Prostate gland (tissue), 2 donors: ENCODE results near the gene CCDC86. TPM values are rescaled to one million over a fixed set of nuclear protein-coding genes. Genes with fewer than 3 reads are reported as not detected.
A peak's percentile ranks its signal among the peaks of the same experiment; 100 is the strongest.

Experiments used
- DNase-seq: peaks from one replicate; pipeline ENCODE4 v3.0.0-alpha.2; 2019; ENCODE audit warnings: low spot score
- H3K27ac ChIP-seq, 2 donors: fragments of 200-600 bp; sonication (generic); 2 replicates each; pipeline ENCODE4 v1.5.1; 2017 to 2019
- H3K27me3 ChIP-seq: fragments of 200-600 bp; sonication (generic); replicated peaks from 2 replicates; pipeline ENCODE4 v1.5.1; 2019; ENCODE audit not compliant: insufficient read depth
- H3K36me3 ChIP-seq, 2 donors: fragments of 200-600 bp; sonication (generic); 1 replicate in 1 of 2; 2 replicates in 1 of 2; pipeline versions ENCODE4 v1.5.1 to v1.8.1; 2017 to 2019
- H3K4me1 ChIP-seq: fragments of 200-600 bp; sonication (generic); replicated peaks from 2 replicates; pipeline ENCODE4 v1.5.1; 2019
- H3K4me3 ChIP-seq, 2 donors: fragments of 200-600 bp; sonication (generic); 2 replicates each; pipeline ENCODE4 v1.5.1; 2017 to 2019
- H3K9me3 ChIP-seq: fragments of 200-600 bp; sonication (generic); 2 replicates; pipeline ENCODE4 v1.5.1; 2017
- CTCF ChIP-seq, 4 experiments: fragments of 200-600 bp in 2 of 4; fragments of 450-650 bp in 2 of 4; sonication (generic) in 2 of 4; IDR thresholded peaks; 1 replicate in 3 of 4; 2 replicates in 1 of 4; pipeline ENCODE4 v1.5.1; 2016 to 2019; ENCODE audit warnings: antibody characterized with exemption in 4 of 4, mild to moderate bottlenecking in 2 of 4, moderate library complexity in 2 of 4
- POLR2A ChIP-seq: fragments of 450-650 bp; IDR thresholded peaks from one replicate; pipeline ENCODE4 v1.6.1; 2016; ENCODE audit warnings: antibody characterized with exemption, mild to moderate bottlenecking
- POLR2AphosphoS5 ChIP-seq: sonication (generic); formaldehyde crosslinking; IDR thresholded peaks from one replicate; pipeline ENCODE4 v1.6.1; 2017; ENCODE audit warnings: antibody characterized with exemption
- WGBS: methylation state at CpG from one replicate; pipeline ENCODE4 v1.1.5; 2018; 5-methylcytosine and 5-hydroxymethylcytosine counted together
- intact Hi-C: fragments of 100-400 bp; cut with DNase I; formaldehyde crosslinking; loops from one replicate; pipeline ENCODE4 v1.14.2; 2022
- total RNA-seq, 2 donors: library from RNA; depleted of rRNA; stranded (reverse); fragments of >200 nt; gene quantifications; one replicate each; pipeline ENCODE4 v1.1.0, GENCODE V29; 2016

The CCDC86 gene
- total RNA-seq, 2 donors from 2014 or later, result 48.7 to 56.7 TPM

GRCh38 chr11:60866911-60867870, 25.3 kb downstream of the CCDC86 start, which contains the start of gene ZP1:
Gene ZP1, plus strand, starts transcription at chr11:60867542. Its CDS starts 20 bp downstream, at chr11:60867562.
- Histone ChIP-seq H3K27ac (peak within 1 kb of the TSS; percentile 22 to 81), H3K36me3 (no peaks in the 10 kb centered on the region), H3K4me3 (no peak within 1 kb of the TSS), H3K4me1 (peaks cover 11% of the 10 kb centered on the region), H3K9me3 (no peaks in the 10 kb centered on the region), H3K27me3 (no peaks in the 10 kb centered on the region)
- 65% methylated on average over 12 of the region's 13 CpGs for WGBS
- DNase-seq, result peak; percentile 34
- intact Hi-C loops, result no loop called here
- TF ChIP-seq POLR2A (no peak), CTCF (IDR thresholded peaks at IDR 0.05) (no peak), POLR2AphosphoS5 (peak; percentile 40)

GRCh38 chr11:60867871-60868681, 26.2 kb downstream of the CCDC86 start:
- Histone ChIP-seq H3K36me3 (no peaks in the 10 kb centered on the region), H3K4me3 (no peak overlapping the region), H3K9me3 (no peaks in the 10 kb centered on the region), H3K4me1 (peaks cover 11% of the 10 kb centered on the region), H3K27ac (peak overlapping the region in 1 of 2 donors; percentile 81), H3K27me3 (no peaks in the 10 kb centered on the region)
- WGBS, result 83% methylated on average over 10 of the region's 10 CpGs
- intact Hi-C loops, result no loop called here
- DNase-seq, result no peak
- TF ChIP-seq POLR2A, result no peak
- TF ChIP-seq POLR2AphosphoS5, result no peak
- no peak for TF ChIP-seq CTCF (IDR thresholded peaks at IDR 0.05)

GRCh38 chr11:60868682-60869450, 27.0 kb downstream of the CCDC86 start:
- Histone ChIP-seq H3K4me1 (peaks cover 11% of the 10 kb centered on the region), H3K4me3 (no peak overlapping the region), H3K9me3 (no peaks in the 10 kb centered on the region), H3K36me3 (no peaks in the 10 kb centered on the region), H3K27ac (no peak overlapping the region), H3K27me3 (no peaks in the 10 kb centered on the region)
- DNase-seq, result no peak
- WGBS, result 87% methylated on average over 10 of the region's 10 CpGs
- intact Hi-C loops, result no loop called here
- TF ChIP-seq POLR2AphosphoS5 (no peak), CTCF (IDR thresholded peaks at IDR 0.05) (no peak), POLR2A (no peak)

- intact Hi-C loops, result no loop called here
- 95% methylated on average over 7 of the region's 7 CpGs for WGBS
- Histone ChIP-seq H3K4me3 (no peak overlapping the region), H3K27me3 (no peaks in the 10 kb centered on the region), H3K36me3 (no peaks in the 10 kb centered on the region), H3K9me3 (no peaks in the 10 kb centered on the region), H3K4me1 (peaks cover 11% of the 10 kb centered on the region), H3K27ac (no peak overlapping the region)
- TF ChIP-seq POLR2A (no peak), POLR2AphosphoS5 (no peak), CTCF (IDR thresholded peaks at IDR 0.05) (no peak)
- no peak for DNase-seq
Measured at GRCh38 chr11:60869451-60869825, 27.5 kb downstream of the CCDC86 start.
